ENCODE measurements around the gene PXT1. TPM values are rescaled to one million over a fixed set of nuclear protein-coding genes. Genes with fewer than 3 reads are reported as not detected.

The PXT1 gene
- not detected for total RNA-seq

GRCh38 chr6:36442671-36443470 lies at the start of gene PXT1, which contains the start of gene KCTD20:
Gene PXT1, minus strand, starts transcription at chr6:36442854. Its CDS starts 16,772 bp downstream, at chr6:36426082.
Gene KCTD20, plus strand, starts transcription at chr6:36443000. Its CDS starts 27,098 bp downstream, at chr6:36470098.
- no peaks in the 10 kb centered on the region for H3K36me3 ChIP-seq (replicated peaks in 1 of 2; ENCODE audit: insufficient read depth in 1 of 2, low read depth in 2 of 2)
- H3K27ac ChIP-seq: peak within 1 kb of the TSS; percentile 95 to 99 (median 97)
- H3K4me1 ChIP-seq: peaks cover 34% of the 10 kb centered on the region
- DNase-seq (peak; percentile 87 to 91 (median 89)), ATAC-seq (peak; percentile 91)
- no peaks in the 10 kb centered on the region for H3K9me3 ChIP-seq
- intact Hi-C loops (cut with DNase I): no loop called here
- 0 to 2% methylated on average over 28 to 90 of the region's 91 CpGs for WGBS, 2 donors
- peak in 2 of 7 experiments; percentile 8 to 28 for TF ChIP-seq CTCF (IDR thresholded peaks at IDR 0.05)
- peak; percentile 80 to 86 (median 82) for TF ChIP-seq POLR2A (IDR thresholded peaks at IDR 0.05)
- H3K27me3 ChIP-seq: no peaks in the 10 kb centered on the region
- H3K4me3 ChIP-seq: peak within 1 kb of the TSS; percentile 47 to 83

- intact Hi-C loops (cut with DNase I): no loop called here
Observed at GRCh38 chr6:36492092-36492491, 49.4 kb upstream of the PXT1 start.

GRCh38 chr6:36491378-36491965 lies 48.8 kb upstream of the PXT1 start:
- H3K36me3 ChIP-seq (replicated peaks in 1 of 2; ENCODE audit: insufficient read depth in 1 of 2, low read depth in 2 of 2): peaks cover 0 to 7% of the 10 kb centered on the region in 2 donors
- no peak for ATAC-seq

More at GRCh38 chr6:36492092-36492491, 49.4 kb upstream of the PXT1 start:
- Histone ChIP-seq H3K9me3 (no peaks in the 10 kb centered on the region), H3K4me1 (no peaks in the 10 kb centered on the region), H3K27ac (no peak overlapping the region), H3K27me3 (no peaks in the 10 kb centered on the region), H3K36me3 (replicated peaks in 1 of 2; ENCODE audit: insufficient read depth in 1 of 2, low read depth in 2 of 2) (peaks cover 0 to 4% of the 10 kb centered on the region in 2 donors), H3K4me3 (no peak overlapping the region)
- TF ChIP-seq CTCF (IDR thresholded peaks at IDR 0.05): no peak
- no peak for TF ChIP-seq POLR2A (IDR thresholded peaks at IDR 0.05)
- WGBS, 2 donors: 82 to 83% methylated on average over 4 of the region's 4 CpGs
- ATAC-seq (no peak), DNase-seq (peak in 2 of 4 donors; percentile 25 to 26)

GRCh38 chr6:36489426-36489825 lies 46.8 kb upstream of the PXT1 start:
- Histone ChIP-seq H3K27ac (no peak overlapping the region), H3K36me3 (replicated peaks in 1 of 2; ENCODE audit: insufficient read depth in 1 of 2, low read depth in 2 of 2) (peaks cover 0 to 8% of the 10 kb centered on the region in 2 donors), H3K4me3 (no peak overlapping the region), H3K9me3 (no peaks in the 10 kb centered on the region), H3K4me1 (no peaks in the 10 kb centered on the region), H3K27me3 (no peaks in the 10 kb centered on the region)
- intact Hi-C loops (cut with DNase I): no loop called here
- ATAC-seq: no peak
- WGBS, 2 donors: 91 to 93% methylated on average over 4 of the region's 4 CpGs
- TF ChIP-seq POLR2A (IDR thresholded peaks at IDR 0.05): no peak
- TF ChIP-seq CTCF (IDR thresholded peaks at IDR 0.05): no peak
- DNase-seq: no peak

More at GRCh38 chr6:36491378-36491965, 48.8 kb upstream of the PXT1 start:
- TF ChIP-seq POLR2A (IDR thresholded peaks at IDR 0.05) (no peak), CTCF (IDR thresholded peaks at IDR 0.05) (no peak)
- H3K27me3 ChIP-seq: no peaks in the 10 kb centered on the region
- no peaks in the 10 kb centered on the region for H3K9me3 ChIP-seq
- no peaks in the 10 kb centered on the region for H3K4me1 ChIP-seq
- DNase-seq: no peak
- intact Hi-C loops (cut with DNase I): no loop called here
- H3K4me3 ChIP-seq: no peak overlapping the region
- no peak overlapping the region for H3K27ac ChIP-seq
- whole genome bisulfite sequencing, 2 donors: 83% methylated on average over 7 of the region's 7 CpGs

Measured in body of pancreas (tissue), 4 donors.